GM23338 (cell line): ENCODE measurements around the gene BICDL2. TPM values are rescaled to one million over a fixed set of nuclear protein-coding genes. Genes with fewer than 3 reads are reported as not detected.

ENCODE experiments used
- ATAC-seq: fragments of 200-7000 bp; cut with Tn5 transposase; 3 replicates; pipeline ENCODE4 v1.9.1; 2020
- DNase-seq: peaks from one replicate; pipeline ENCODE4 v3.0.0-alpha.2; 2015; ENCODE audit warnings: low spot score
- H2AFZ ChIP-seq: fragments of 200-600 bp; sonication (generic); 2 replicates; pipeline ENCODE4 v1.8.0; 2016; ENCODE audit warnings: antibody characterized with exemption, mild to moderate bottlenecking, moderate library complexity
- H3F3A ChIP-seq: fragments of 200-600 bp; sonication (generic); replicated peaks from 2 replicates; pipeline ENCODE4 v1.8.0; 2017; ENCODE audit warnings: antibody characterized with exemption, mixed run types, low read depth
- H3K27ac ChIP-seq: fragments of 200-600 bp; sonication (generic); 2 replicates; pipeline ENCODE4 v1.6.1; 2016; ENCODE audit warnings: low read depth
- H3K27me3 ChIP-seq: fragments of 200-600 bp; sonication (generic); 2 replicates; pipeline ENCODE4 v1.8.0; 2016; ENCODE audit warnings: mild to moderate bottlenecking, mixed run types, moderate library complexity; ENCODE audit not compliant: insufficient read depth
- H3K36me3 ChIP-seq: fragments of 200-600 bp; sonication (generic); 2 replicates; pipeline ENCODE4 v1.8.0; 2016; ENCODE audit warnings: mild to moderate bottlenecking; ENCODE audit not compliant: insufficient read depth
- H3K4me1 ChIP-seq: fragments of 200-600 bp; sonication (generic); 2 replicates; pipeline ENCODE4 v1.8.0; 2016; ENCODE audit warnings: mild to moderate bottlenecking, moderate library complexity; ENCODE audit not compliant: insufficient read depth
- H3K4me2 ChIP-seq: fragments of 200-600 bp; sonication (generic); 2 replicates; pipeline ENCODE4 v1.7.1; 2017; ENCODE audit warnings: mixed run types
- H3K4me3 ChIP-seq: fragments of 200-600 bp; sonication (generic); 2 replicates; pipeline ENCODE4 v1.6.1; 2016; ENCODE audit warnings: mixed run types
- H3K79me2 ChIP-seq: fragments of 200-600 bp; sonication (generic); replicated peaks from 2 replicates; pipeline ENCODE4 v1.8.0; 2017; ENCODE audit warnings: mild to moderate bottlenecking; ENCODE audit not compliant: insufficient read depth
- H3K9me2 ChIP-seq: fragments of 200-600 bp; sonication (generic); 2 replicates; pipeline ENCODE4 v1.8.0; 2017; ENCODE audit not compliant: insufficient read depth
- H4K20me1 ChIP-seq: fragments of 200-600 bp; sonication (generic); replicated peaks from 2 replicates; pipeline ENCODE4 v1.8.0; 2017; ENCODE audit warnings: mild to moderate bottlenecking; ENCODE audit not compliant: insufficient read depth
- H3K27ac Mint-ChIP-seq: 2 replicates; pipeline ENCODE4 v1.8.0; 2020; ENCODE audit warnings: inconsistent platforms, mild to moderate bottlenecking, moderate library complexity, mixed read lengths
- H3K27me3 Mint-ChIP-seq: 3 replicates; pipeline ENCODE4 v1.8.0; 2022; ENCODE audit warnings: low read depth, mild to moderate bottlenecking, moderate library complexity, mixed read lengths, inconsistent platforms; ENCODE audit not compliant: insufficient read depth, poor library complexity
- H3K36me3 Mint-ChIP-seq: 3 replicates; pipeline ENCODE4 v1.8.0; 2021; ENCODE audit warnings: low read depth, mild to moderate bottlenecking, inconsistent platforms, moderate library complexity, mixed read lengths
- H3K4me1 Mint-ChIP-seq: 3 replicates; pipeline ENCODE4 v1.8.0; 2020; ENCODE audit warnings: mild to moderate bottlenecking, inconsistent platforms, mixed read lengths
- H3K4me3 Mint-ChIP-seq: 3 replicates; pipeline ENCODE4 v1.8.0; 2021; ENCODE audit warnings: moderate library complexity, mild to moderate bottlenecking, inconsistent platforms, mixed read lengths
- H3K9me3 Mint-ChIP-seq: 3 replicates; pipeline ENCODE4 v1.8.0; 2020; ENCODE audit warnings: moderate library complexity, mild to moderate bottlenecking, inconsistent platforms, mixed read lengths
- CREB1 ChIP-seq: fragments of 250-450 bp; sonication (Bioruptor Pico); IDR thresholded peaks from 2 replicates; pipeline ENCODE4 v1.5.0; 2020; ENCODE audit warnings: low read depth, mild to moderate bottlenecking, moderate library complexity
- EZH2 ChIP-seq: fragments of 200-600 bp; sonication (generic); IDR thresholded peaks from one replicate; pipeline ENCODE4 v1.8.0; 2017; ENCODE audit warnings: antibody characterized with exemption, mild to moderate bottlenecking, low read depth; ENCODE audit not compliant: unreplicated experiment
- EZH2phosphoT487 ChIP-seq: fragments of 200-600 bp; sonication (generic); IDR thresholded peaks from one replicate; pipeline ENCODE4 v1.8.1; 2018; ENCODE audit warnings: antibody characterized with exemption; ENCODE audit not compliant: unreplicated experiment
- JUNB ChIP-seq: IDR thresholded peaks from one replicate; pipeline ENCODE4 v1.6.1; 2016; ENCODE audit warnings: antibody characterized with exemption; ENCODE audit not compliant: unreplicated experiment
- NANOG ChIP-seq: IDR thresholded peaks from 2 replicates; pipeline ENCODE4 v1.6.1; 2016; ENCODE audit warnings: antibody characterized with exemption, borderline replicate concordance
- POLR2AphosphoS5 ChIP-seq: IDR thresholded peaks from 2 replicates; pipeline ENCODE4 v1.6.1; 2016; ENCODE audit warnings: antibody characterized with exemption, low read depth
- STAT1 ChIP-seq: IDR thresholded peaks from one replicate; pipeline ENCODE4 v1.6.1; 2016; ENCODE audit warnings: antibody characterized with exemption; ENCODE audit not compliant: unreplicated experiment
- ZNF114 ChIP-seq: fragments of 250-450 bp; sonication (Bioruptor Pico); IDR thresholded peaks from 2 replicates; pipeline ENCODE4 v1.5.0; 2020; ENCODE audit warnings: mild to moderate bottlenecking, moderate library complexity
- ZNF331 ChIP-seq: fragments of 250-450 bp; sonication (Bioruptor Pico); IDR thresholded peaks from 2 replicates; pipeline ENCODE4 v1.5.0; 2020; ENCODE audit warnings: low read depth, mild to moderate bottlenecking, moderate library complexity
- polyA plus RNA-seq: library from polyadenylated mRNA; unstranded; fragments of >200 nt; fragmentation: Nextera tagmentation; extraction: Ambion mirVana; gene quantifications from 2 replicates; pipeline ENCODE4 v1.2.1, GENCODE V29; 2016
- total RNA-seq: library from RNA; depleted of rRNA; stranded (reverse); fragments of >200 nt; shearing (Covaris generic); gene quantifications from 2 replicates; pipeline ENCODE4 v1.2.3, GENCODE V29; 2014
- TF ChIP-seq, protein P1 (sequence below): IDR thresholded peaks from one replicate; pipeline ENCODE4 v1.6.1; 2018; ENCODE audit warnings: antibody characterized with exemption; ENCODE audit not compliant: unreplicated experiment
- TF ChIP-seq, protein P2 (sequence below), 2 experiments: fragments of 200-600 bp in 1 of 2; sonication (generic) in 1 of 2; conservative IDR thresholded peaks; 2 replicates each; pipeline versions ENCODE4 v1.5.1 to v1.6.1; 2016 to 2017; ENCODE audit warnings: antibody characterized with exemption in 2 of 2, low read depth in 2 of 2, mild to moderate bottlenecking in 2 of 2, moderate library complexity in 1 of 2
- TF ChIP-seq, protein P3 (sequence below): IDR thresholded peaks from 2 replicates; pipeline ENCODE4 v1.6.1; 2016; ENCODE audit warnings: antibody characterized with exemption
- TF ChIP-seq, protein P4 (sequence below): fragments of 250-450 bp; sonication (Bioruptor Pico); IDR thresholded peaks from 2 replicates; pipeline ENCODE4 v1.5.0; 2020; ENCODE audit warnings: mild to moderate bottlenecking, moderate library complexity

BICDL2 gene
- total and polyA plus RNA-seq, 2 experiments from 2014 or later, result 12.7 to 18.4 TPM

DNA sequence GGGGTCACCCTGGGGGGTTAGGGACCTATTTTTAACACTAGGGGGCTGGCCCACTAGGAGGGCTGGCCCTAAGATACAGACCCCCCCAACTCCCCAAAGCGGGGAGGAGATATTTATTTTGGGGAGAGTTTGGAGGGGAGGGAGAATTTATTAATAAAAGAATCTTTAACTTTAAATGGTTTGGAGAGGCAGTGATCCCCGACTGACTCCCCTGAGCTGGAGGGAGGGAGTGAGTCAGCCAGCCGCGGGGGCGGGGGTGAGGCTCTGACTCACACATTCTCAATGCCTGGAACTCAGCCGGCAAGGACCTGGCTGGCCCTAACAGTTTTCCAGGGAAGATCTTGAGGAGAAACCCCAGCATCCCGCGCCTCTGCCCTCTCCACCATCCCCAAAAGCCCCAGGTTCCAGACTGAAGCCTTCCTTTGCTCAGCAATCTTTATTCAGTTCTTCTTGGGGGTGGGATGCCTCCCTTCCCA is 14.5 kb downstream of the BICDL2 start:
- no peak overlapping the region for H2AFZ ChIP-seq
- H3K79me2 ChIP-seq, result peaks cover 24% of the 10 kb centered on the region
- H3K4me2 ChIP-seq, result peak overlapping the region; percentile 97
- Mint-ChIP-seq H3K27me3 (peaks cover 48% of the 10 kb centered on the region), H3K4me3 (peak overlapping the region; percentile 96), H3K36me3 (peaks cover 40% of the 10 kb centered on the region), H3K4me1 (peaks cover 27% of the 10 kb centered on the region), H3K9me3 (peaks cover under 1% of the 10 kb centered on the region; the same call in 2 of the 3 replicates), H3K27ac (peak overlapping the region; percentile 98)
- no peaks in the 10 kb centered on the region; the same call in 1 of the 2 replicates for H3K27me3 ChIP-seq
- no peaks in the 10 kb centered on the region for H3K36me3 ChIP-seq
- H3K4me1 ChIP-seq, result peaks cover 32% of the 10 kb centered on the region
- H4K20me1 ChIP-seq, result peaks cover 21% of the 10 kb centered on the region
- H3F3A ChIP-seq, result peaks cover 54% of the 10 kb centered on the region
- DNase-seq, result peak; percentile 91
- no peaks in the 10 kb centered on the region for H3K9me2 ChIP-seq
- peak overlapping the region; percentile 99 for H3K27ac ChIP-seq
- ATAC-seq, result peak; percentile 1
- TF ChIP-seq ZNF114 (CRISPR knock-in tag) (no peak), ZNF331 (no peak), CREB1 (CRISPR knock-in tag) (no peak), POLR2AphosphoS5 (no peak; the same call in 1 of the 2 replicates), NANOG (no peak), EZH2 (no peak), JUNB (no peak), EZH2phosphoT487 (no peak), STAT1 (no peak)
- TF ChIP-seq, protein P1, sequence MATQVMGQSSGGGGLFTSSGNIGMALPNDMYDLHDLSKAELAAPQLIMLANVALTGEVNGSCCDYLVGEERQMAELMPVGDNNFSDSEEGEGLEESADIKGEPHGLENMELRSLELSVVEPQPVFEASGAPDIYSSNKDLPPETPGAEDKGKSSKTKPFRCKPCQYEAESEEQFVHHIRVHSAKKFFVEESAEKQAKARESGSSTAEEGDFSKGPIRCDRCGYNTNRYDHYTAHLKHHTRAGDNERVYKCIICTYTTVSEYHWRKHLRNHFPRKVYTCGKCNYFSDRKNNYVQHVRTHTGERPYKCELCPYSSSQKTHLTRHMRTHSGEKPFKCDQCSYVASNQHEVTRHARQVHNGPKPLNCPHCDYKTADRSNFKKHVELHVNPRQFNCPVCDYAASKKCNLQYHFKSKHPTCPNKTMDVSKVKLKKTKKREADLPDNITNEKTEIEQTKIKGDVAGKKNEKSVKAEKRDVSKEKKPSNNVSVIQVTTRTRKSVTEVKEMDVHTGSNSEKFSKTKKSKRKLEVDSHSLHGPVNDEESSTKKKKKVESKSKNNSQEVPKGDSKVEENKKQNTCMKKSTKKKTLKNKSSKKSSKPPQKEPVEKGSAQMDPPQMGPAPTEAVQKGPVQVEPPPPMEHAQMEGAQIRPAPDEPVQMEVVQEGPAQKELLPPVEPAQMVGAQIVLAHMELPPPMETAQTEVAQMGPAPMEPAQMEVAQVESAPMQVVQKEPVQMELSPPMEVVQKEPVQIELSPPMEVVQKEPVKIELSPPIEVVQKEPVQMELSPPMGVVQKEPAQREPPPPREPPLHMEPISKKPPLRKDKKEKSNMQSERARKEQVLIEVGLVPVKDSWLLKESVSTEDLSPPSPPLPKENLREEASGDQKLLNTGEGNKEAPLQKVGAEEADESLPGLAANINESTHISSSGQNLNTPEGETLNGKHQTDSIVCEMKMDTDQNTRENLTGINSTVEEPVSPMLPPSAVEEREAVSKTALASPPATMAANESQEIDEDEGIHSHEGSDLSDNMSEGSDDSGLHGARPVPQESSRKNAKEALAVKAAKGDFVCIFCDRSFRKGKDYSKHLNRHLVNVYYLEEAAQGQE, result no peak
- TF ChIP-seq, protein P2, sequence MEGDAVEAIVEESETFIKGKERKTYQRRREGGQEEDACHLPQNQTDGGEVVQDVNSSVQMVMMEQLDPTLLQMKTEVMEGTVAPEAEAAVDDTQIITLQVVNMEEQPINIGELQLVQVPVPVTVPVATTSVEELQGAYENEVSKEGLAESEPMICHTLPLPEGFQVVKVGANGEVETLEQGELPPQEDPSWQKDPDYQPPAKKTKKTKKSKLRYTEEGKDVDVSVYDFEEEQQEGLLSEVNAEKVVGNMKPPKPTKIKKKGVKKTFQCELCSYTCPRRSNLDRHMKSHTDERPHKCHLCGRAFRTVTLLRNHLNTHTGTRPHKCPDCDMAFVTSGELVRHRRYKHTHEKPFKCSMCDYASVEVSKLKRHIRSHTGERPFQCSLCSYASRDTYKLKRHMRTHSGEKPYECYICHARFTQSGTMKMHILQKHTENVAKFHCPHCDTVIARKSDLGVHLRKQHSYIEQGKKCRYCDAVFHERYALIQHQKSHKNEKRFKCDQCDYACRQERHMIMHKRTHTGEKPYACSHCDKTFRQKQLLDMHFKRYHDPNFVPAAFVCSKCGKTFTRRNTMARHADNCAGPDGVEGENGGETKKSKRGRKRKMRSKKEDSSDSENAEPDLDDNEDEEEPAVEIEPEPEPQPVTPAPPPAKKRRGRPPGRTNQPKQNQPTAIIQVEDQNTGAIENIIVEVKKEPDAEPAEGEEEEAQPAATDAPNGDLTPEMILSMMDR (conservative IDR thresholded peaks at IDR 0.05; ENCODE audit: low read depth in 2 of 2), result no peak
- TF ChIP-seq, protein P3, sequence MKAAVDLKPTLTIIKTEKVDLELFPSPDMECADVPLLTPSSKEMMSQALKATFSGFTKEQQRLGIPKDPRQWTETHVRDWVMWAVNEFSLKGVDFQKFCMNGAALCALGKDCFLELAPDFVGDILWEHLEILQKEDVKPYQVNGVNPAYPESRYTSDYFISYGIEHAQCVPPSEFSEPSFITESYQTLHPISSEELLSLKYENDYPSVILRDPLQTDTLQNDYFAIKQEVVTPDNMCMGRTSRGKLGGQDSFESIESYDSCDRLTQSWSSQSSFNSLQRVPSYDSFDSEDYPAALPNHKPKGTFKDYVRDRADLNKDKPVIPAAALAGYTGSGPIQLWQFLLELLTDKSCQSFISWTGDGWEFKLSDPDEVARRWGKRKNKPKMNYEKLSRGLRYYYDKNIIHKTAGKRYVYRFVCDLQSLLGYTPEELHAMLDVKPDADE, result no peak
- TF ChIP-seq, protein P4, sequence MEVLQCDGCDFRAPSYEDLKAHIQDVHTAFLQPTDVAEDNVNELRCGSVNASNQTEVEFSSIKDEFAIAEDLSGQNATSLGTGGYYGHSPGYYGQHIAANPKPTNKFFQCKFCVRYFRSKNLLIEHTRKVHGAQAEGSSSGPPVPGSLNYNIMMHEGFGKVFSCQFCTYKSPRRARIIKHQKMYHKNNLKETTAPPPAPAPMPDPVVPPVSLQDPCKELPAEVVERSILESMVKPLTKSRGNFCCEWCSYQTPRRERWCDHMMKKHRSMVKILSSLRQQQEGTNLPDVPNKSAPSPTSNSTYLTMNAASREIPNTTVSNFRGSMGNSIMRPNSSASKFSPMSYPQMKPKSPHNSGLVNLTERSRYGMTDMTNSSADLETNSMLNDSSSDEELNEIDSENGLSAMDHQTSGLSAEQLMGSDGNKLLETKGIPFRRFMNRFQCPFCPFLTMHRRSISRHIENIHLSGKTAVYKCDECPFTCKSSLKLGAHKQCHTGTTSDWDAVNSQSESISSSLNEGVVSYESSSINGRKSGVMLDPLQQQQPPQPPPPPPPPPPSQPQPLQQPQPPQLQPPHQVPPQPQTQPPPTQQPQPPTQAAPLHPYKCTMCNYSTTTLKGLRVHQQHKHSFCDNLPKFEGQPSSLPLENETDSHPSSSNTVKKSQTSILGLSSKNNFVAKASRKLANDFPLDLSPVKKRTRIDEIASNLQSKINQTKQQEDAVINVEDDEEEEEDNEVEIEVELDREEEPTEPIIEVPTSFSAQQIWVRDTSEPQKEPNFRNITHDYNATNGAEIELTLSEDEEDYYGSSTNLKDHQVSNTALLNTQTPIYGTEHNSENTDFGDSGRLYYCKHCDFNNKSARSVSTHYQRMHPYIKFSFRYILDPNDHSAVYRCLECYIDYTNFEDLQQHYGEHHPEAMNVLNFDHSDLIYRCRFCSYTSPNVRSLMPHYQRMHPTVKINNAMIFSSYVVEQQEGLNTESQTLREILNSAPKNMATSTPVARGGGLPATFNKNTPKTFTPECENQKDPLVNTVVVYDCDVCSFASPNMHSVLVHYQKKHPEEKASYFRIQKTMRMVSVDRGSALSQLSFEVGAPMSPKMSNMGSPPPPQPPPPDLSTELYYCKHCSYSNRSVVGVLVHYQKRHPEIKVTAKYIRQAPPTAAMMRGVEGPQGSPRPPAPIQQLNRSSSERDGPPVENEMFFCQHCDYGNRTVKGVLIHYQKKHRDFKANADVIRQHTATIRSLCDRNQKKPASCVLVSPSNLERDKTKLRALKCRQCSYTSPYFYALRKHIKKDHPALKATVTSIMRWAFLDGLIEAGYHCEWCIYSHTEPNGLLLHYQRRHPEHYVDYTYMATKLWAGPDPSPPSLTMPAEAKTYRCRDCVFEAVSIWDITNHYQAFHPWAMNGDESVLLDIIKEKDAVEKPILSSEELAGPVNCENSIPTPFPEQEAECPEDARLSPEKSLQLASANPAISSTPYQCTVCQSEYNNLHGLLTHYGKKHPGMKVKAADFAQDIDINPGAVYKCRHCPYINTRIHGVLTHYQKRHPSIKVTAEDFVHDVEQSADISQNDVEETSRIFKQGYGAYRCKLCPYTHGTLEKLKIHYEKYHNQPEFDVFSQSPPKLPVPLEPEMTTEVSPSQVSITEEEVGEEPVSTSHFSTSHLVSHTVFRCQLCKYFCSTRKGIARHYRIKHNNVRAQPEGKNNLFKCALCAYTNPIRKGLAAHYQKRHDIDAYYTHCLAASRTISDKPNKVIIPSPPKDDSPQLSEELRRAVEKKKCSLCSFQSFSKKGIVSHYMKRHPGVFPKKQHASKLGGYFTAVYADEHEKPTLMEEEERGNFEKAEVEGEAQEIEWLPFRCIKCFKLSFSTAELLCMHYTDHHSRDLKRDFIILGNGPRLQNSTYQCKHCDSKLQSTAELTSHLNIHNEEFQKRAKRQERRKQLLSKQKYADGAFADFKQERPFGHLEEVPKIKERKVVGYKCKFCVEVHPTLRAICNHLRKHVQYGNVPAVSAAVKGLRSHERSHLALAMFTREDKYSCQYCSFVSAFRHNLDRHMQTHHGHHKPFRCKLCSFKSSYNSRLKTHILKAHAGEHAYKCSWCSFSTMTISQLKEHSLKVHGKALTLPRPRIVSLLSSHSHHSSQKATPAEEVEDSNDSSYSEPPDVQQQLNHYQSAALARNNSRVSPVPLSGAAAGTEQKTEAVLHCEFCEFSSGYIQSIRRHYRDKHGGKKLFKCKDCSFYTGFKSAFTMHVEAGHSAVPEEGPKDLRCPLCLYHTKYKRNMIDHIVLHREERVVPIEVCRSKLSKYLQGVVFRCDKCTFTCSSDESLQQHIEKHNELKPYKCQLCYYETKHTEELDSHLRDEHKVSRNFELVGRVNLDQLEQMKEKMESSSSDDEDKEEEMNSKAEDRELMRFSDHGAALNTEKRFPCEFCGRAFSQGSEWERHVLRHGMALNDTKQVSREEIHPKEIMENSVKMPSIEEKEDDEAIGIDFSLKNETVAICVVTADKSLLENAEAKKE, result no peak
- H3K4me3 ChIP-seq, result peak overlapping the region; percentile 85
